Activated CD4-positive, CD25-positive, alpha-beta regulatory T cell treated with anti-CD3 and anti-CD28 coated beads, Interleukin-2, amount 50 U/mL, for 72 hours (primary cell): Measurements from ENCODE around the gene ROBO2.

ENCODE experiments used
- DNase-seq: peaks from one replicate; pipeline ENCODE4 v3.0.0; 2021

Gene ROBO2

DNA sequence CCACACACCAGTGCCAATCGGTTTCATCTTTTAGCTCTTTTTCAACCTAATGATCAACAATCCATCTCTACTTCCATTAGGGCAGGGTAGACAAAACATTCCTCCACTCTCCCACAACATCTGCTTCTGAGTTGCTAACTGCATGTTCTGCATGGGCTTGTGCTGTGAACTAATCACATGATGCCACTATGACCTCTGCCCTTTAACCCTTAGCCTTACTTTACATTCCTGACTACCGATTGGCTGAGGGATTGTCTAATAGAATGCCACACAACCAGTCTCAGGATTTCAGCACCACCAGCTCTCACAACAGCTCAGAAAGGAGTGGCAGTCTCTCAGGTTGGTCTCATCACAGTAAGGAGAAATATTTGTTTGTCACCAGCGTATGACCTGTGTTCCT lies 562.8 kb downstream of the ROBO2 start:
- DNase-seq = no peak

DNA sequence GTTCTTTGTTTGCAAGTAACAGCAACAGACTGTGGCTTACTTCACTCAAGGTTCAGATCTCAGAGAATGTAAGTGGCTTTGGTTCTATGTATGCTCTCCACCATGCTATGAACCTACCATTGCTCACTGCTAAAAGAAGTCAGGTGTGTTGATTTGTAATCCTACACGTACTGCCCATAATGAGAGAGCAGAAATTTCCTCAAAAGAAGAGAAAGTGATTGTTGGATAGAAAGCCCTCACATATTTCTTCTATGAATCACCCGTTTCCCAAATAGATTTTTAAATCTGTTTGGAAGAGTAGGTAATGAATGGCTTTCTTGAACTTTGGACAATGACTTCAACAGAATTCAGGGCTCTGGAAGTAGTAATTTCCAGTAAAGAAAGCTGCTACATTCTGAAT lies 565.4 kb downstream of the ROBO2 start:
- no peak for DNase-seq

DNA sequence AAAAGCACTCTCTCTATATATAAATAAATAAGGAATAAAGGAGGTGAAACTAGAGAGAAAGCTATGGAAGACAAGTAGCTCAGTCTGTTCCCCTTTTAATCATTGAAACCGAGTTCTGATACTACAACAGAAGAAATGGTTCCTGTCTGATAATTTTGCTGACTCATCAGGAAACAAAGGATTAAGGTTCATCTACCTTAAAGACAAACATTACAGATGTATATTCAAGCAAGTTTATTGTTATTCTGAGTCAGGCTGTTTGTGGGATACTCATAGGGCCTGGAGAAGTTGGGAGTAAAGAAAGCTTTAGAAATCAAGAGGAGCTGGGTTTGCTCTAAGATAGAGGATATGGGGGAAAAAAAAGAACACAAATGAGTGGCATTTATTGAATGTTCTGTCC lies 566.0 kb downstream of the ROBO2 start:
- no peak for DNase-seq

DNA sequence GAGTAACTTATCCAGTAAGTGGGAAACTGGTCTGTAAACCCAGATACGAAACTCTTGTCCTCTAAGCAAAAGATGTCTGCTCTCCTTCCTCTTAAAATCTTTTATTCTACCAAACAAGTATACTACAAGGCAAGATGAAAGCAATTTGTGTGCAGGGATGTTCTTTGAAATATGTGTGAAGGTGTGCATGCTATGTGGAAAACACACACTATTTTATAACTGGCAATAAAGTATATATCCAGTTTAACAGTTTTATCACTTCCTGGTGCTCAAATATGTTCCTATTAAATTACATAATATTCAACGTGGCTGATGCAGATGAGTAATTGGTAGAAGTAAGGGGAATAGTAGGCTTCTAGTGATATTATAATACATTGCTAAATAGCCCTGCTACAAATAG lies 566.5 kb downstream of the ROBO2 start:
- DNase-seq = no peak

DNA sequence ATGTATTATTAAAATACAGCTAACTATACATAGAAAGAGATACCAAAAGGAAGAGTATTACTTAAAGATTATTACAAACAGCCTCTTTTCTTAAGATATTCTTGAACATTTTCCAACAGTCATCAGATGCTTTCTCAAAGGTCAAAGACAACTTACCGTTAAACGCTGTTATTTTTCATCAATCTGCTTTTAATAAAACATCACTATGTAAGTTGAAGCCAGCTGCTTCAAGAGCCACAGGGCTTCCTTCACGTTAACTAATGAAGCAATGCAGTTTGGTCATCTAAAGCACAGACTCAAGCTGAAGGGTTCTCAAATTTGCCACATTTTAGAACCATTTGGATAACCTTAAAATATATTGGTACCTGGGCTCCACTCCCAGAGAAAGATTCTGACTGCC lies 578.8 kb downstream of the ROBO2 start:
- DNase-seq = no peak

DNA sequence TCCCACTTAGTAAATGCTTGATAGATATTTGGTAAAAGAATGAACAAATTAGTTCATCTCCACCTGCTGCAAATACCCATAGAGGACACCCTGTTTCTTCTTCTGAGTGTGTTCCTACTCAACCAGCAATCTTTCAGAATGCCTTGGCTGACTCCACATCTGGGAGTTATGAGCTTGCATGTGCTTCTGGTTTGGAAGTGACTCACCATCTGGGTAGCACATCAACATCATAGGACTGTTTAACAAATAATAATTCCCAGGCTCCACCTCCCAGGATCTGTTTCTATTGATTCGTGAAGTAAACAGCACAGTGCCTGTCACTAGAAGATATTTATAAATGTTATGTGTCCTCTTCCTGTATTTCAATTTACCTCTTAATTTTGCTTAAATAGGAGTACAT lies 580.1 kb downstream of the ROBO2 start:
- DNase-seq = no peak

DNA sequence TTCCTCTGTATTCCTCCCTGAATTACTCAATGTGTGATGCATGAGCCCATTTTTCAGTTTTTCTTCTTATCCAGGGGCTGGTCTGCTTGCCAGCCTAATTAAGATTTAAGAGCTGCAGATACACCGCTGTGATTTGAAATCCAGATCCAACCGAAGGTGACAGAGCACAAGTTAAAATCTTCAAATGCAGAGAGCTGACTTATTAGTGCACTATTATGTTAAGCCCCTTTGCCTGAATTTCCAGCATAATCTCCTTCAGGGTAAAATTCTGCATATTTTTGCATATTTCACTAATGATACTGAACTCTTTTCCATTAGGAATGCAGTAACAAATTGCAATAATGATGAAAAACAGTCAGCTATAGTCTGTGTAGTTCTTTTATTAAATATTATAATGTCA lies 583.6 kb downstream of the ROBO2 start:
- DNase-seq = no peak

DNA sequence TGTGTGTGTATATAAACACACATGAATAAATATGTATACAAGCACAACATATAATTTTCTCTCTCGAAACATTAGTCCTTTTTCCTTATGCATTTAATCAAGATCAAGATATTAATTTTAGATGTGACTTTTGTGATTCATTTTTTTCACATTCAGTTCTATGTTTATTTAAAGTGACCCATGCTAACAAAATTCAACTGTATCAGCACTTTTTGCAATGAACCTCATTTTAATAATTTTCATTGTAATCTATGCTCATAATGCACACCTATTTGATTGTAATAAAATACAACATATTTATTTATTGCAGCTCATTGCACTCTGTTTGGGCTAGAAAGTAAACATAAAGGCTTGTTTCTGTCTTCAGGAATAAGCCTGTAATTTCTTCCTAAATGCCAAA lies 586.3 kb downstream of the ROBO2 start:
- DNase-seq = no peak

DNA sequence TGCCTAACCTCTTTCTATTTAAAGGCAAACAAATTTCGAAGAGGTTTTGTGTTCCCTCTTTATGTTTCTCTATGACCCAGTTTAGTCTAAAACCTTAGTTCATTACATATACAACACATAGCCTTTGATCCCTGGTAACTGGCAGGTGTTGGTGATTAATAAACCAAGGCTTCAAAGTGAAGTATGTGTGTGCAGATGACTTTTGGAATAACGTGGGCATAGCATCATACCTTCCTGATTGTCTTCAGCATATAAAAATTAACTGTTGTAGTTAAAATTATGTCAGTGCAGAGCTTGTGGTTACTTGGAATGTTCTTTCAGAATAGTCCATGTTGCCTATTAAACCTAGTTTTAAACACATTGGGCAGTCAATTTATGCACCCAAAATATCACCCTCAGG lies 608.3 kb downstream of the ROBO2 start:
- no peak for DNase-seq

DNA sequence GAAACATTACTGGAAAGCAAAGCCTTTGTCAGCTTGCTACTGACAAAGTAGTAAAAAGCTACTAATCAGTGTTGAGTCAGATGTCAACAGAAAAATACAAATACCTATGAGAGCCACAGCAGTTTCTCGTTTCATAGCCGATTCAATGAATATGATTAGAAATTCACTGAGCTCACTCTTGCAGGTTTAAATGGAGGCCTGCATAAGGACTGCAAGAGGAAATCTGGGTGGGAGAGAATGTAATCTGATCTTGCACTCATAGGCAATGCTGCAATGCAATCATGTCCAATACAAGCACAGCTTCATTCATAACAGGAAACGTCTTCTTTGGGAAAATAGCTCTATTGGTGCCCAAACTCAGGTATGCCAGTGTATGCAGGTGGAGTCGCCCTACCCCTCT lies 608.8 kb downstream of the ROBO2 start:
- DNase-seq = no peak

DNA sequence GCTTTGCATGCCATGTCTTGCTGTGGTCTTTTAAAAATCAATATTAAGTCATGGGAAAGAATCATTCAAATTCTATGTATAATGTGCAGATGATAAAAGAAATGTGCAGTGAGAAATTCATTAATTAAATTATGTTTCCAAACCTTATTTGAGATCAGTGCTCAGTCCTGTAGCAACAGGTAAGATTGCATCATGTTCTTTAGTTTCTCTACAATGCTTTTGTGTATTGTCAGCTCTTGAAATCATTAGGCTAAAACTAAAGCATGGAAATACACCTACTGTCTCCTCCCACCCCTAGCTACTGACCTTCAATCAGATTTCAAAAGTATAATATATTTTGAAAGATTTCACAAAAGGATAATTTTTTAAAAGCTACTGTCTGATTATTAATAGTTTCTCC lies 612.7 kb downstream of the ROBO2 start:
- DNase-seq = no peak

DNA sequence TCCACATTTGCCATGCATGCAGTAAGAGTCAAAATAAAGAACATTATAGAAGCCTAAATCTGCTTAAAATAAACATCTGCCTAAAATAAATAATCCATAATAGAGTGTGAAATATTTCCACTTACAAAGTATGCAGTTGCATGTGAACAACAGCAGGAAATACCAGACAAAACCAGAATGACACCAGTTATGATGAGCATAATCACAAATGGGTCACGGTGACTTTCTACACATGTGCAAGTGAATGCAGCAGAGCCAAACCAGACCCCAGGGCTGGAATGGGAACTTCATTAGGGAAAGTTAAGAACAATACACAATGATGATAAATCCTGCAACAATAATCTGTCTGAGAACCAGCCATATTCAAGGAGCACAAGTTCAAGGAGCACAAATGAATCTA lies 615.5 kb downstream of the ROBO2 start:
- DNase-seq = no peak

DNA sequence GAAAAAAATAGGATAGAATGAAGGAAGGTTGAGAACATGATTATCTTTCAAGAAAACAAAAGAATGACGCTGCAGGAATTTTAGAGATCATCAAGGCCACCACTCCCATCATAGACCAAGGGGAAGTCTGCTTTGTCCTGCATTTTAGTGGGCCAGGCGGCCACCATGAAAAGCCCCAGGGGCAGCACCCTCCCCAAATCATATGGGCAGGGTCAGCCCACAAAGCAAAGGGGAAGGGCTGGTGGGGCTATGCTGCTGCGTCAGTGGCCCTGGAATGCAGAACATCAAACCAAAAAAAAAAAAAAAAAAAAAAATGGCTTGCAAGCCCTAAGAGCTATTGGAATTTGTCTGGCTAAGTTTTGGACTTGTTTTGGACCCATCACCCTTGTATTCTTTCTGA lies 620.8 kb downstream of the ROBO2 start:
- no peak for DNase-seq

DNA sequence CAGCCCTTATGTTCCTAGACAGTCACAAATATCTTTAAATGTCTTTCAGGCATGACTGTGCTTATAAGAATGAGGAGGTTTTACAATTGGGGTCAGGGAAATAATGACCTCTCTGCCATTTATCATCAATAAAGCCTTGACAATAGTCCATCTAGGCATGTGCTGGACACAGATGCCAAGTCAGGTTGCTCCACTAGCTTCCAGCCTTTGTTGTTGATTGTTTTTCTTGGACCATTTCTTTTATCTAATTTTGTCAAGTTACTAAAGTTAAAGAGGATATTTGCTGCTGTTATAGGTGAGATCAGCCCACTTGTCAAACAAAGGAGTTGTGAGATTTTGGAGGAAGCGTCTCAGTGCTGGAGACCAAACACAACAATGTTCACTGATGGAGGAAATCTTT lies 628.0 kb downstream of the ROBO2 start:
- no peak for DNase-seq

DNA sequence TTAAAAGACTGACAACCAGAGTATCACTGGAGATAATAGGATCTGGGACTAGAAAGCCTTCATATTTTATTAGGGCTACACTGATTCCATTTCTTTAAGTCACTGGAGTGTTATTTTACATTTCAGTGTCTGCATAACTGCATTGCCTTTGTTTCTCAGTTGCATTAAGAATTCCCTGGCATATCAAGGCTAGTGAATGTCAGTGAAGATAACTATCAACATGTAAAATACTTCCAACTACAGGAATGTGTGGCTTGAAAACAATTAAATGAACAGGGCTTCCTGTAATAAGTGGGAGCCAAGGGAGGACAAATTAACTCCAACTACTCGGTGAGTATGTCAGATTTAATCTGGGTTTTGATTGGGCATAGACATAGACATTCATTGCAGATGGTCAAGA lies 628.5 kb downstream of the ROBO2 start:
- DNase-seq = no peak

DNA sequence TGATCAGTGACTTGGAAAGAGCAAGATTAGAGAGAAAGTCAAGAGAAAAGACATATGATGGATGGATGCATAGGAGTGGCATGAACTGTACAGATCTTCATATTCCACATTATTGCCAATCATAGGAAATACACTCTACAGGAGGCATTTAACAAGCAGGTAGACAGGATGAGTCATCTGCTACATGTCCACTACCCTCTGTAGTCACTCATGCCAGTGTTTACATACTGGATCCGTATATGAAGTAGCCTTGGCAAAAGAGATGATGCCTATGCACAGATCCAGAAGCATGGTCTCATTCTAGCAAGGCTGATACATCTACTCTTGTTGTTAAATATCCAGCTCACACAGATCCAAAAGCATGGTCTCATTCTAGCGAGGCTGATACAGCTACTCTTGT lies 632.1 kb downstream of the ROBO2 start:
- DNase-seq = no peak

DNA sequence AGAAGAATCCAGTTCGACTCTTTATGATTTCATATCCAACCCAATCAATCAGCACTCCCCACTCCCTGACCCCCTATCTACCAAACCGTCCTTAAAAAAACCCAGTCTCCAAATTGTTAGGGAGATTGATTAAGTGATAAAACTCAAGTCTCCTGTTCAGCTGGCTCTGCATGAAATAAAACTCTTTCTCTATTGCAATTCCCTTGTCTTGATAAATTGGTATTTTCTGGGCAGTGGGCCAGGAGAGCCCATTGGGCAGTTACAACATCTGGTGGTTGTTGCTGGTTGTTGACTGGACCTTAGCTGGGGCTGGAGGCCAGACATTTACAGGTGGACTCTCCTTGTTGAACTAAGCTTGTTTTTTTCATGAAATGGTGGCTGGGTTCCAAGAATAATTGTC lies 642.3 kb downstream of the ROBO2 start:
- DNase-seq = no peak

DNA sequence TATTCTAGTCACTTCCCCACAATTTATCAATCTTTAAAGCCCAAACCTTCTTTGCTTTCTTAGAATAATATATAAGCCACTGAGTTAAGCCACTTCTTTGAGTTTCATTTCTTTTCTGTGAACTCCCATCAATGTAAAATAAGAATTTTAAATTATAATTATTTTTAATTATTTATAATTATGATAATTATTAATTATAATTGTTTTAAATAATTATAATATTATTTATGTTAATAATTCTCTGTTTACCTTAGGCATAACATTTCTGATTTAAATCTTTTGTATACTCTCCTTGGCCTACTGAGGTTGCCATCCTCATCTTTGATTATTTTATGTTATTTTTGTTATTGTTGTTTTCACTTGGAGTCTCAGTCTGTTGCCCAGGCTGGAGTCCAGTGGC lies 644.2 kb downstream of the ROBO2 start:
- no peak for DNase-seq

DNA sequence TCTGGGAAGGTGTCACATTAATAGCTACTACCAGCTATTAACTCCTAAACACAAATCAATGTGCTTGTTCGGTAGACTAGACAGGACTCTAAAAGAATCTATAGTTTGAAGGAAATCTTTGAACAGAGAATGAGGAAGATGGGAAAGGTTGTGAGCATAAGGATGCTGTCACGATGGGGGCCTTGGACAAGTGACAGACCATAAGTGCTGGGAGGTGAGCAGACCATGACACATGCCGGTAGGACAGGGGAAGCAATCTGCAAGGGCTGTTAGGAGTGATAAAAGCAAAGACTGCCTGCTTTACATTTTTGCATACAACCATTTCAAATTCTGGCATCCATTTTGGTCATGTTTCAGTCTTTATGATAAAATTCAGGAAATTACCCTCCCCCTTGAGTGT lies 645.8 kb downstream of the ROBO2 start:
- DNase-seq = no peak

DNA sequence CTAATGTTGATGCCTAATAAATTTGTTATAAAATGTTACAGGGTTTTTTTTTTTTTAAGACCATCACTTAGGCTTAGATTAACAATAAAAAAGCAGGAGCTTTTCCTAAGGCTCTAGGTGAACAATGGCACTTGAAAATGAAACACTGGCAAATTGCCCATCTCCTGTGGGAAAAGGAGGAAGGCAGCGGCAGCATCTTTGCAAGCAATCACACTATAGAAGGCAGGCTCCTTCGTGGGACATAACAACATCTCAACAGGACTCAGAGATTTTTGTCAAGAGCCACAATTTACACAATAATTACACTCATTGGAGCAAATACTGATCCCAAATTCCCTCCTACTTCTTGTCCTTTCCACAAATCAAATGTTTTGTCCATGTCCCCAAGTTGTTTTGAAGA lies 646.7 kb downstream of the ROBO2 start:
- DNase-seq = no peak

DNA sequence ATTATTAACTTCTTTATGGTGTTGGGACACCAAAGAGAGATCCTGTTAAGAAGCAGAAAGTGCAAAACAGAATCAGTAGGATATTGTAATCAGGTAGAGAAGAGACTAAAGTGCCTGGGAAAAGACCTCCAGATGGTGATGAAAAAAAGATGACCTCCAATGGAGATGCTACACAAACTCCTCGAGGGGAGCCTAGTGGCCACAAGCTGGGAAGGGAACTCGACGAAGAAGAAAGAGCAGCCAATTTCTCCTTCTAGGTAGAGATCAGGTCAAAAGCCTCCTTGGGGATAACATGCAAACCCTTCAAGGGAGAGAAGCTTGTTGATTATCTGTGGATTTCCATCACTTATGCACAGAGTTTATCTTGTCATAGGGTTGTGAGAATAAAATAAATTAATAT lies 647.6 kb downstream of the ROBO2 start:
- DNase-seq = no peak

DNA sequence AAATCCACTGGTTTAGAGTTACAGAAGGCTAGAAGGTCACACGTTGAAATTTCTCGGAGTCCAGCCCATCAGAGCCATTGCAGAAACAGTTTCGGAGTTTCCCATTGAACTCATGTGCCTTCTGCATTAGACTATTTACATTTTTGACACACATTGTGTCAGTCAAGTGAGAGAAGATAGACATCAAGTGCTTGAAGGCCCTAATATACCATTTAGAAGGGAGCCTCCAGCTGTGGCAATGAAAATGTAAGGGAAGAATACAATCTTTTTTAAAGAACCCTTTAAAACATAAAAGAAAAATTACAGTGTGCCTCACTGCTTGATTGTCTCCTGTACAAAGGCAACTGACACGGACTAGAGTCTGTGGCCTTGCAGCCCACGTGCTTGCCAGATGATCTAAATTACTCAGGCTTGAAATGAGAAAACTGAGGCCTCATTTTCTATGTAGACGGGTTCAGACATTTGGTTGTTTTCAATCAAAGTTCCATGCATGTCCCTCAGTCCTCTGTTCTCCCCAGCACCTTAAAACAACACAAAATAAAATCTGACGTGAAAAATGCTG lies 650.5 kb downstream of the ROBO2 start:
- DNase-seq = no peak

DNA sequence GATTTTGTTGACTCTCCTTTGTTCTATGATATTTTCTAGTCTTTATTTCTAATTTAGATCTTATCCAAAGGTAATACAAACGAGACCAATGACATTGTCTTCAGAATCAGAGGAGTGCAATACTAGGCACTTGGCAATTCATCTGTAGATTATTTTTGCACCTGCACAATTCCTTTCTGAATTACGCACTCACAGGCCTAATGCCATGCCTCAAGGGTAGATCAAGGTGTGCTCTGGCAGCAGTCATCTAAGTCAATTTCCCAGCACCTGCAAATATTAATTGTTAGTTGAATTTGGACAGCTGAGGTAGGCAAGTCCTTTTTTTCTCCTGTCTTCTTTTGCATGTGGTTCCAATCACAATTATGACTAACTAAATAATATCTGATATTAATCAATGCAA lies 653.2 kb downstream of the ROBO2 start:
- DNase-seq = no peak

DNA sequence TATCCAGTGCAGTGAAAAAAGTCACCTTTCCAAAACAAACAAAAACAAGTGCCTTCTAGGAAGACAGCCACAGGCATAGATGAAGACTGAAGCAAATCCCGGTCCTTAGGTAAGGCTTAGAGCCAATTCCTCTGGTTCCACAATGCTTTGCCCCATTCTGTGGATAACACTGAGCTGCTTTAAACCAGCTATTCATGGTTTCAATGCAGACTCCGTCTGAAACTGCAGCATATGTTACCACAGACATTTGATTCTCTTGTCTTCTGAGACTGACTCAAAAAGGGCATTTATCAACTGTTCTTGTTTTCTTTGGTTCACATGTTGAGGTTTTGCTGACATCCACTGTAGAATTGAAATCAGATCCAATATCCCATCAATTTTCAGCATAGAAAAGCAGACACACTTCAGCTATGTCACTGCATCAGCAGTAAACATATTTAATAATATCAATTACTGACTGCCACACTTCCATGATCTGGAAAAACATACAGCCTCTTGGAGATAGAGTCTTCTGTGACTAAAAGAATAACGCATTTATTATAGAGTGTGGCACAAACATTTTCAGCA lies 659.3 kb downstream of the ROBO2 start:
- no peak for DNase-seq
